Stimulated activated CD8-positive, alpha-beta memory T cell treated with anti-CD3 and anti-CD28 coated beads, Interleukin-12 subunit alpha, Interleukin-12 subunit beta, amount 100 ng/mL, for 24 hours (primary cell): ENCODE results near the gene GRID1.

Experiments
- DNase-seq: peaks from one replicate; pipeline ENCODE4 v3.0.0-alpha.2; 2020; ENCODE audit errors: extremely low read depth

Gene GRID1

DNA sequence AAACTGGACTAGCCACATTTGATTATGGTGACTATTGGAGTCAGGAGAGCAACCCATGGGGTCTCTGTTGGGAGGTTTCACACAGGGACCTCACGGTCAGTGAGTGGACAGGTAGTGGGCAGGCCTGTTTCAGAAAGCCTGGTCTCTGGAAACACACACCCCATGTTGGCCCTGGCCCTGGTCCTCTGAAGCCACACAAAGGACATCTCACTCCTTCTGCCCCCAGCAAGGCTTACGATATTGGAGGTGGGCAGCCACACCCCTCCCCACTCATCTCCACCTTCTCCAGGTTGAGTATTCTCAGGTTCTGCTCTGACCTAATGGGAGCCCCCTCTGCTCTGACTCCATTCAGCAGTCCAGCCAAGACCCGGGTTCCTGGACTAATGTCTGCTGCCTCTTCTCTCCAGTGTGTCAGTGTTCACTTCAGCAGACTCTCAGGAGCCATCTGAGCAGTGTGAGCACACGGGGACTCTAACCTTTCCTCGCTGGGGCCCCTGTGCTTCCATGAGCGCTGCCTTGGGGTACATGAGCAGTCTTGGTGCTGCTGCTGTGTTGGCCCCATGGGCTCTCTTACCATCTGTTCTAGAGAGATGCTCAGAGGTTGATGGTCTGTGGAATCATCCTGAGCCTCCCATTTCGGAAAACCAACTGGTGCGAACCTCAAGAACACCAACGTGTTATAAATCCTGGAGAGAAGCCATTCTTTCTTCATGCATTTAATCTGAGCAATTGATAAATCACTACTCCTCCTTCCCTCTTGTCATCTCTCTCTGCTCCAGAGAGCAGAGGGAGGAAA, 748.6 kb downstream of the GRID1 start:
- no peak for DNase-seq

DNA sequence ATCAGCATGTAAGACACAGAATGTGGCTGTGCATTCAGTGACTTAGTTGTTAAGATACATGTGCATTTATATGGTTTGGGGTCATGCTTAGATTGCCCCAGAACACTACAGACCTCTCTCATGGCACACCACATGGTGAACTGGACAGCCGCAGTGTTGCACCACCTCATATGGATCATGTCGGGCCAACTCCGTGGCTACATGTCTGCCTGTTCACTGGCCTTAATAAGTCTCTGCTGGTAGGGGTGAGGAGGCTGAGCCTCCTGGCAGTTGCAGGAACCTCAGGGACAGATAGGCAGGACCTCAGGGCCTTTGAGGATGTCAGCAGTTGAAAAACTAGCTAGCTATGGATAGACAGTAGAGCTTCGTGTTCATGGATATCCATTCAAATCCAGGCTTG, 751.0 kb downstream of the GRID1 start:
- DNase-seq, result no peak

DNA sequence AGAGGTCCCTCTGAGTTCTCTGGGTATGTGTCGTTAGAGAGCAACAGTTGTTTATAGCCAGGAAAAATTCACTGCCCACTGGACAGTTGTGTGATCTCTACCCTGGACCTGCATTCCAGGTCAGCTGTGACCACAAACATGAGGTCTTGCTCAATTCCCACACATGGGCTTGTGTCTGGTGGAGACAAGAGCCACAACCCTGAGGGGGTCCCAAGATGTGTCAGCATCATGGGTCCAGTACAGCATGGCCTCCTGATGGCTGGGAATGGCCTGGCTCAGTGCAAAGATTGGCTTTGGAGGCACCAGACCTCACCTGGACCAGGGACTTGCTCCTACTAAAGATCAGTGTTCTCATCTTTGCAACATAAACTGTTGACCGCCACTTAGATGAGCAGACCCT, 751.6 kb downstream of the GRID1 start:
- no peak for DNase-seq

DNA sequence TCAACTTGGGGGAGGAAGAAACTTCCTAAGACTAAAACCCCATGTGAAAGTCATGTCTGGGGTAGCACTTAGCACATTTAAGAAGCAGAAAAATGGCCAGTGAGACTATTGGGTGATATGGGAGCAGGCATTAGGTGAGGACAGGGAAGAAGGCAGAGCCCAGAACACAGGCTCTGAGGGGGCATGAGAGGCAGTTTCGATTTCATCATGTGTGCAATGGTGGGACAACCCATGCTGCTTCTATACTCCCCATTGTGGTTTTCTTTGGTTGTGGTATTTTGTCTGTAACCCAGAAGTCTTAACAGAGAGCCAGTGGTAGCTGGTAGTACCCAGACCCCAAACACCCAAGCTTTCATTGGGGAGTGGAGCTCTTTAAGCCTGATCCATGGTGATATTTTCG, 752.0 kb downstream of the GRID1 start:
- no peak for DNase-seq

DNA sequence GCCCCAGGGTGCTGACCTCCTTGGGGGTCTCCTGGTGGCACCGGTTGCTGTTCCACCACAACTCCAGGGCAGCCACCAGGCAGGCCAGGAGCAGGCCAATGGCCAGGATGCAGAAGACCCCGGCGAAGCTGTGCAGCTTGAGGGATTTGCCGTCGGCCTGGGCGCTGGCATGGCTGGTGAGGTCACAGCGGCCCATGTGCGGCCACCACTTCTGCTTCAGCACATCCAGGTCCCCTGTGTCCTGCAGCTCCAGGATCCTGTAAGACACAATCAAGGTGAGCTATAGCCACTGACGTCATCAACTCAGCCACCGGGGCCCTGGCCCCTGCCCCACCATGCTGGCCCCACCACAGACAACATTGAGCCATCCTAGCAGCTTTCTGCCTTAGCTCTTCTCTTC, 753.2 kb downstream of the GRID1 start:
- no peak for DNase-seq

DNA sequence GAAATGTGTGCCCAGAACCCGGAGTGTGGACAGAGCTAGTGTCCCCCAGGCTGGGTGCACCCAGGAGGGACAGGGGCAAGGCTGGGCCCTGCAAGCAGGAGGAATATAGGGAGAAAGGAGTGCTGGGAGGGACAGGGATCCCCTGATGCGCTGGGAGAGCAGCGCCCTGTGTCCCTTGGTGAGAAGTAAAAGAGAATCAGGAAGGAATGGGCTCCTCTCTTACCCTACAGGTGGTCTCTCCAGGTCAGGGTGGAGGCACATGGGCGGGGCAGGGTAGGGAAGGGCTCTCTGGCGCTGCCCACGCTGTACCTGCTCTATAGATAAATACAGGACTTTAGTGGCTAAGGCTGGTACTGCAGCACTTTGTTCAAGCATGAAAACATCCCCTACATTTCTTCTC, 753.8 kb downstream of the GRID1 start:
- DNase-seq, result no peak

DNA sequence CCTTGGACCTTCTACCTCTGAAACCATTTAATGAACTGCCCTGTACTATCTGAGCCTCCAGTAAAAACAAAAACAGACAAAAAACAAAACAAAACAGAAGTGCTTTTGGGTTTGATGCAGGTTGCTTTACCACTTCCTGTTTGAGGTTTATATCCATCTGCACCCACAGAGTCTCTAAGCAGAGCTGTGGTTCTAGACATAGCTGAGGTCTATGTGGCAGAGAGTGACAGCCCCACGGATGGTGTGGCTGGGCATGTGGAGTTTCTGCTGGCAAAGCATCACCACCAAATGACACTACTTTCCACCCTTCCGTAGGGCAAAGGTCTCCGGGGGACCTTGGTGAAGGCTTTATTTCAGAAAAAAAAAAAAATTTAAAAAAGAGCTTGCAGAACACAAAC, 754.2 kb downstream of the GRID1 start:
- DNase-seq, result no peak

DNA sequence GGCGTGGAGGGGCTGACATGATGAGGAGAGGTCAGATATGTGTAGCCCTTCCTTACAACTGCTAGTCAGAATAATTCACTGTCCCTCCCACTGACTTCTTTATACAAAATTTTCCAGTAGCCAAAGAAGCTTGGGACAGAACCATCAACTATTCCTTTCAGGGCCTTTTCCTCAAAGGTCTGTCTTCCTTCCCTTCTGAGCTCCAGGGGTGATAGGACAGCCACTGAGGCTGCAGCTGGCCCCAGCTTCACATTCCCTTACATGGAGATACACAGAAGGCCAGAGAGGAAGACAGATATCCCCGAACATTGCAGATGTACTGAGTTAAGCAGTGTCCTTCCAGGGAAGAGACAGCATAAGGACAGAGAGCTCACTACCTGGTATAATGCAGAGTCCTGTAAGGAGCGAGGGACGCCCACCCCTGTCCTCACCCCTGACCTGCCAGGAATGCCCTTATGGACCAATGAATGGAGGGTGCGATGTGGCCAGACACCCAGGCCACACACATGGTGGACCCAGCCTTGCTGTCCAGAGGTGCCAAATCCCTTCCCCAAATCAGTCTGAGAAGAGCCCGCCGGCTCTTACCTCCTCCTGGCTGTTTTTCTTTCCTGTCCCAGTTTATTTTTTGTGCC, 754.7 kb downstream of the GRID1 start:
- DNase-seq, result no peak

DNA sequence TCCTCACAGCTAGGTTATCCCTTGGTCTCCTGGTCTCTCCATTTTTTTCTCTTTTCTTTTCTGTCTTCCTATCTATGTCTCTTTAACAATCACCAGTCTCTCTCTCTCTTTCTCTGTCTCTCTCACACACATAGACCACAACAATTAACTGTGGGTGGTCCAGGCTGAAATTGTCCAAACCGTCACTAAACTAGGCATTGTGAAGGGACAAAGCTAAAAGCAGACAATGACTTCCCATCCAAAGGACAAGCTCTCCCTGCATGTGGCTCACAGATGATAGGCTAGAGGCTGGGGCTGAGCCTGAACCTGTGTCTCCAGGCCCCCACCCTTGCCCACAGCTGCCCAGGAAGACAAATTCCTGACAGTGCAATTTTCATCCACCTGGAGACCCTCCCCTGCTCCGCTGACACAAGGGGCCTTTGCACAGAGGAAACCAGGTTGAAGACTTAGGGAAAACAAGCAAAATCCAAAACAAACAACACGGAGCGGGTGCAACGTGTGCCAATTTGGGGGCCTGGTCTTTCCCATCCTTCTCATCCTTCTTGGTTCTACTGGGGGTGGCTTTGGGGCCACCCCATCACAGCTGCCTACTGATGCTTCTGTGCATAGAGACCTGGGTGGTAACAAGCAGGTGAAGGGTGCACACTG, 755.4 kb downstream of the GRID1 start:
- no peak for DNase-seq

DNA sequence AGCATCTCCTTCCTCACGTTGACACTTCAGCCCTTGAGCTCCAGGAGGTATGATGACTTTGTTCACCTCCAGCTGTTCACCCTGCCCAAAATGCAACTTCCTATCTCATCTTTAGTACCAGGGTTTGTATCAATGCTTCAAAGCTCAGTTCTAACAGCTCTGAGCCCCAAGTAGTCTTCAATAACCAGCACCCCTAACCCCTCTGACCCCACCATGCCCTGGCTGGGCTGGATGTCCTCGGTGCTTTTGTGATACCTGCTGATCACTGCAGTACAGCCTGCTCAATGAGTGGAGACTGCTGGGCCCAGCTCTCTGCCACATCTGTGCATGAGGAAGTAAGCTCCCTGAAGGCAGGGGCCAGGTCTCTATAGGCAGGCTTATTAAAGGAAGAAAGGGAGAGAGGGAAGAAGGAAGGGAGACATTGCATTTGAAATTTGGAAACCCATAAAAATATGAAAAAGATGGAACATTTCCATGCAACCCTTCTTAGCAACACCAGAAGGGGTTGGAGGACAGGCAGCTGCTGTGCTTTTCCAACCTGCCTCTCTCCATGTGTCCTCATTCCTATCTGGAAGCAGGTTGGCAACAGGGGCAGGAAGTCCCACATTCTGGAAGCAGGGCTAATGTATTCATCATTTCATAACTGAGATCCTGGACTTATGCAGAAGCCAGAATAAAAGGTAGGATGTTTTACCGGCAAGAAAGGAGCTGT, 756.1 kb downstream of the GRID1 start:
- DNase-seq, result no peak

DNA sequence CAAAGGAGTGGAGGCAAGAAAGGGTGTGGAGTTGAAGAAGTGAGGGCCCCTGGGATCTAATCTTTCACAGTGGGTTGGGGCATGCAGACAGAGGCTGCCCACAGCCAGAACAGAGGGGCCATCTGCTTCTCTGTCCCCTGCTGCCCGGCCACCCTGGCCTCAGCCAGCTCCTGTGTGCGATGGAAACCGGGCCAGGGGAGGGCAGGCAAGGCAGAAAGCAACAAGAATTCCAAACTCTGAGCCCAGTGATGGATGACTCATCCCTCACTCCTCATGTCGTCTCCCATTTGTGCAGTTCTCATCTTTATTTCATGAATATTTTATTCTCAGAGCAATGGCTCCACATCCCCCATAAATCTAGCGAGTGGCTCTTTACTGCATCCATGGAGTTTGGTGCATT, 757.1 kb downstream of the GRID1 start:
- no peak for DNase-seq

DNA sequence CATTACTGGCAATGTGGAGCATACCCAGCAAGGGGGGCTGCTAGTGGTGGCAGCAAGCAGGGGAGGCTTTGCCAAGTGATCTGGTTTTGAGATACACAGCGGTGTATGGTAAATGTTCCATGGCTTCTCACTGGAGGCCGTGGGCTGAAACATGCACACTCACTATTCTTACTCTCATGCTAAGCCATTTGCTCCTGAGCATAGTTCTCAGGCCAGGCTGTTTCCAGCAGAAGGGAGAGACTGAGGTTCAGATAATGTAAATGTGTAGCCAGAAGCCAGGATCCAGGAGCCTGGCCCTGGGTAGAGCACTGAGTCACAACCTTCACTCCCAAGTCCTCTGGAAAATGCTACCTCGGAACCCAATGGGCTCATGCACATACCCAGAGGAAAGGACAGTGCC, 757.9 kb downstream of the GRID1 start:
- DNase-seq, result no peak

DNA sequence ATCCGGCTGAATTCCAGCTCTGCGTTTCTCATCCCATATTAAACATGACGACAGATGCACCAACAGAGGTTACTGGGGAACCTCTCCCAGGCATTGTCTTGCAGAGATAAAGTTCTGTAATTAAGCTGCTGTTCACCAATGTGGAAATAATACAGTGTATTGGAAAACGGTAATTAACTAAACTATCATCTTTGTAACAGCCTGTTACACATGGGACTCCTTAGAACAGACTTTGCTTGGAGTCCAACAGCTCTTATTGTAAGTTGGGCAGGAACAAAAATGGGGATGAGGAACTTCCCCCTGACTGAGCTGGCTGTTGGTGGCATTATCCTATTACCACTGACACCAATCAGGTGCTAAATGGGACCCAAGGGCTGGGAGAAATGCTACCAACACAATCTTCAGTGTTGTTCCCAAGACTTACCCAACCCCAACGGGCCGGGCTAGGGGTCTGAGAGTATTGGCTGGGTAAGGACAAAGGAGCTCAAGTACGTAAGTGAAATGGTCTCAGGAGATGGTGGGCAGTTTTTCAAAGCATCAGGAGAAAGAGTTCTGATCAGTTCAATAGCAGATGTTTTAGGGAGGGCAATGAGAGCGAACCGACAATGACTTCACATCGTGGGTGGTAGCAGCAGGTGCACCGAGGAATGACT, 759.4 kb downstream of the GRID1 start:
- no peak for DNase-seq

DNA sequence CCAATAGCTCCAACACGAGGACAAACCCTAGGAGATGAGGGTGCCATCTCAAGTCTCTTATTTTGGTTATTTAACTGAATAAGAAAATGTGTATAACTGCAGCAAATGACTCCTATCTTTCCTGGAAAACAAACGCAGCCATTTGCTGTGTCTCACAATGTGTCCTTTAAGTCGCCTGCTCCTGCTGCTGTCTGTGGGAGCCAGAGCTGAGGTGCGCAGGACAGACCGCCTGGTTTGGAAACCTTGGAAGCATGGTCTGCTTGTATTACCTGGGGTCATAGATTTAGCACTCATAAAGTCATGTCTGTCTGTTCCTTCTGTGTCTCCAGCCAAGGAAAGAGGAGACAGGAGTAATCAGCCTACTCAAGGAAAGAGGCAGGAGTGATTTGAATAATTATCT, 760.2 kb downstream of the GRID1 start:
- DNase-seq, result no peak

DNA sequence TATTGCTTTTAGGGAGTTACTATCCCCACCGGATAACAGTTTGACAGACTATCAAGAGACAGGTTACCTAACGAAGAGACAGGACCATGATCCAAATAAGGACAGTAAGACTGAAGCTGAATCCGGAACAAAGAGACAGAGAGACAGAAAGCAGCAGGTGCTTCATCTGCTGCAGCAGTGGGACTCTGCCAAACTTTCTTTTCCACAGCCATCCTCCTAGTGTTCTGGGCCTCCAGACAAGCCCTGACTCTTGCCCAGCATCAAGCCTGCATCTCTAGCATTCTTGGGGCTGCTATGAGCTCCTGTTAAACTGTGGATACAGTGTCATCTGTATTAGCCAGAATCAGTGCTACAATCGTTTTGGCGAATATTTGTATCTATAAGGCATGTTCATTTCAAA, 761.7 kb downstream of the GRID1 start:
- no peak for DNase-seq

DNA sequence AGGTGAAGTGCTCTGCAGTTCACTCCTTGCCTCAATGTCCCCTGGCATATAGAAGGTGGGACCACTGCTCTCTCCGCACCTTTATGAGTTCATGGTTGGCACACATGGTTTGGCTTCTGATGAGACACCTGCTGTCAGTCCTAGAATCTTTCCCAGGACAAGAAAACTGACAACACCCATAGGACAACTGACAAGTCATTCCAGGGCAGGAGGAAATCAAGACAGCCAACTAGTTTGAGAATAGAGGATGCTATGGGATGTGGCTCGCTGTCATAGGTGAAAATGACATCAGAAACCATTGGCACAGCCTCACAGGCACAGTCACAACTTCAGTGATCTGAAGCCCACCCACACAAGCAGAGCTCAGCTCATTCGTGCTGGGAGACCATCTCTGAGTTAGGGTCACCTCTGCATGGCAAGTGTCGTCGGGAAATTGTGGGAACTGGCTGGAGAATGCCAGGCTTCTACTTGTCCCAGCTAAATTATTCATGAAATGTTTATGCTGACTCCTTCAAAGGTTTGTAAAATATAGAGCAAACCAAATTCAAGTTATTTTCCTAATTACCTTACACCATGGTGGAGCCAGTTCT, 762.4 kb downstream of the GRID1 start:
- no peak for DNase-seq

DNA sequence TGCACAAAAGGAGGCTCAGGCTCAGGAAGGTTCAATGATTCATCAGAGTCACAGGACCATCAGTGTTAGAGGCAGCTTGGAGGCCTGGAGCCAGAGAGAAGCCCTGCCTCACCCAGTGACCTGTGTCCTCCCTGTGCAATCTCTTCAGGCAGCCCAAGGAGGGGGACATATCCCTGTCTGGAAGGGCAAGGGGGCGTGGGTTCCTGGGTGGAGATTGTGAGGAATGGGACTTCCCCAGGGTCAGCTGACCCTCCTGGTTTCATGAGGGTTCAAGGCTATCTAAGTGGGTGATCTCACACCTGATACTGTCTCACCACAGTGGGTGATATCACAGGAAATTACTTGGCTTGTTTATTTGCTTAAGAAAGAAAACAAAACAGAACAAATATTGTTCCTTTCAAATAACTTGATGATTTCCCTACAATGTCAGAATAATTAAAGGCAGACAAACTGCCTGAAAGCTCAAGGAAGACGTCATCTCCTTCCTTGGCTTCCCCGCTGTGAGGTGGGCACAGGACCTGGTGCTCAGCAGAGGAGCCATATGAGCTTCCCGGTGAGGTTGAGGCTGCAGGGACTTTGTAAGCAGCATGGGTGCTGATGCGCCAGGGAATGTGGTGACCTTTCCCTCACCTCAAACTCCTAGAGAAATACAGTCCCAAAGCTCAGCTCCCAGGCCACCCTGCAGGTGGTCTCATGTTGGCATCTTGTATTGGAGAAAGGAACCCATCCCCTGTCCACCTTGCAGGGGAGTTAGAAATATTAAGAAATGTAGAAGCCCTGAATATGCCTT, 763.2 kb downstream of the GRID1 start:
- no peak for DNase-seq

DNA sequence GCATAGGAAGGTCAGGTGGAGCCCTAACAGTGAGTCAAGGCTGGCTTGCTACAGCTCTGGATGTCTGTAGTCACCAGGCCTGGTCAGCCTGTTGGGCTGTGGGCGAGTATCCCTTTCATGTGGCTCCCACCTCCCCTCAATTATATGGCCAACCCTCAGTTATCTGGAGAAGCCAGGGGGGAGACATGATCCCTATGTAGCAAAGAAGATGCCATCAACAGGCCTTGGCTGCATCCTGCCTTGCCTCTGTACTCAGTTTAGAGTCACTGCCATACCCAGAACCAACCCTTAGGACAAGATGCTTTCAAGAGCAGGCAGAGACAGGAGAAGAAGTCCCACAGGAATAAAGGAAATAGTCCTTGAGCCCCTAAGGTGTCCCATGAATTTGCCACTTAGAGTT, 763.9 kb downstream of the GRID1 start:
- no peak for DNase-seq

DNA sequence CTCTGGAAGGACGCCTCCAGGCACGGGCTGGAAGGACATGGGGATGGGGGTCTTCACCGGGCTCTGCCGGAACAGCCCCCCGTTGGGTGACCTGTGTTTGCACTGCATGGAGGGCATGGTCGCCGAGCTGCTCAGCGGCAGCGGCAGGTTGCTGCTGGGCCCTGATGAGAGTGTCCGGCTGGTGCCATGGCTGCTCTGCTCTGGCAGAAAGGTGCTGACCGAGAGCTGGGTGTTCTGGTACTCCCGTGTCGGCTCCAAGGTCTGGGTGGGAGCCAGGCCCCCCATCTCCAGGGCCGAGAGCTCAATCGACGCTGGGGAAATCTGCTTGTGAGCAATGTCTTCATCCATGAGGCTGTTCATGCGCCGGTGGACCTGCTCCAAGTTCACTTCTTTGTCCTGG, 764.3 kb downstream of the GRID1 start:
- no peak for DNase-seq

DNA sequence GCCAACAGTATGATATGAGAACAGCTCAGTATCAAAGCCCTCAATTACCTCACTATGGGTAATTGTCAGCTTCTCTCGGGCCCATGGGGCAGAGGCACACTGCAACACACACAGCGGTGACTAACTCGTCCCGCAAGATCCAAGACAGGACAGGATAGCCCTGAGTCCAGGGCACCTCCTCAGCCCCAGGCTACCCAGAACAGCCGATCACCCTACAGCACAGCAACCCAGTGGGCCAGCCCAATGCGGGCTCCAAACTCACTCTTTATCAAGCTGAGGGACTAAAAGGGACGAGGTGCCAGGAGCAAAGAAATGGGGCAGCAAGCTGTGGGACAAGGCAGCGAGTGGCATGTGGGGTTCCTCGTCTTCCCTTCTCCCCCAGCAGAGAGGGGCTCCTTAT, 765.1 kb downstream of the GRID1 start:
- DNase-seq, result no peak

DNA sequence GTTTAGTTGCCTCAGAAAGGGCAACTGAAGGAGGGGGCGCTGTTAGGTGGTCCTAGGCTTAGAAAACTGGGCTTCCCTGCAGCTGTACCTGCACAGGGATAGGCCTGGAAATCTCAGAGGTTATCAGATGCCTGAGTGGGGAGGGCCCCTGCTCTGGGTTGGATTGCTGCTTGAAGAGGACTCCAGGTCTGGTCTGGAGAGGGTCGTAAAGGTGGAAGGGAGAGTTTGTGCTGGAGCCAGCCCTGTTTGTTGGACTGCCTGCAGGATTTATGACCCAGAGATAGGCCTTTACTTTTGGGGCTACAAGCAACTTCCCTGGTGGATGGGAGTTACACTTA, 765.9 kb downstream of the GRID1 start:
- DNase-seq, result no peak
